Suprapubic skin (tissue), 4 donors: ENCODE data around the gene MCM5.

Experiments used
- CTCF ChIP-seq, 2 donors: fragments of 200-600 bp in 1 of 2; fragments of 450-650 bp in 1 of 2; sonication (generic) in 1 of 2; IDR thresholded peaks; one replicate each; pipeline ENCODE4 v1.5.1; 2016 to 2019; ENCODE audit warnings: antibody characterized with exemption in 2 of 2, mild to moderate bottlenecking in 1 of 2, moderate library complexity in 1 of 2
- EP300 ChIP-seq: sonication (generic); formaldehyde crosslinking; IDR thresholded peaks from one replicate; pipeline ENCODE4 v1.6.1; 2017; ENCODE audit warnings: antibody characterized with exemption
- POLR2A ChIP-seq, 2 donors: fragments of 450-650 bp; IDR thresholded peaks; one replicate each; pipeline ENCODE4 v1.6.1; 2017; ENCODE audit warnings: antibody characterized with exemption in 2 of 2, mild to moderate bottlenecking in 2 of 2, moderate library complexity in 2 of 2
- POLR2AphosphoS5 ChIP-seq, 3 donors: sonication (generic); formaldehyde crosslinking; IDR thresholded peaks; one replicate each; pipeline ENCODE4 v1.6.1; 2017; ENCODE audit warnings: antibody characterized with exemption in 3 of 3

DNA sequence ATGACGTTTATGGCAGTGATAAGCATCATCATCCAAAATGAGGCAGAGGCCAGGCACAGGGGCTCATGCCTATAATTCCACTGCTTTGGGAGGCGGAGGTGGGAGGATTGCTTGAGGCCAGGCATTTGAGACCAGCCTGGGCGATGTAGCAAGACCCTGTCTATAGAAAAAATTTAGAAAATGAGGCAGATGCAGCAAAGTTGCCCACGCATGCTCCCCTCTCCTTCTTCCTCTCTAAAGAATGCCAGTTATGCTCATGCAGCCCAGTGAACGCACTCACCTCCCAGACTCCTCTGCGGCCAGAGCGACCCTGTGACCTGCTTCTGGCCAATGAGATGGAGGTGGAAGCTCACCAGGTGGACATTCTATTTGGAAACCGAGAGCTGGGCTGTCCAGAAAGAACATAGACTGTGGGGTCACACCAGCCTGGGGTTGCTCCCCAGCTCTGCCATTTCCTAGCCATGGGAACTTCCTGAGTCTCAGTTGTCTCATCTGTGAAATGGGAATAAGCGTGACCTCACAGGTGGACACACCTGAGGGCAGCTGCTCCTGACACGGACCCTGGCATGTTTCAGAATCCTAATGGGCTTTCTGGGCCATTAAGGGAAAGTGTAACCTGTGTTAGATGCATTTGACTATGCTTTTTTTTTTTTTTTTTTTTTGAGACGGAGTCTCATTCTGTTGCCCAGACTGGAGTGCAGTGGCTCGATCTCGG lies 44.9 kb downstream of the MCM5 start:
- TF ChIP-seq EP300 (no peak), CTCF (IDR thresholded peaks at IDR 0.05) (no peak), POLR2A (IDR thresholded peaks at IDR 0.05) (no peak), POLR2AphosphoS5 (IDR thresholded peaks at IDR 0.05) (no peak)
